Panc1 (cell line): ENCODE data around the gene SLC22A2.

Experiments used
- POLR2AphosphoS5 ChIP-seq: IDR thresholded peaks from 2 replicates; pipeline ENCODE4 v1.6.1; 2012; ENCODE audit warnings: mild to moderate bottlenecking, low read depth, low read length, moderate library complexity
- SIN3A ChIP-seq: IDR thresholded peaks from 2 replicates; pipeline ENCODE4 v1.6.1; 2012; ENCODE audit warnings: low read depth, mild to moderate bottlenecking, low read length, moderate library complexity, borderline replicate concordance; ENCODE audit not compliant: insufficient read depth
- TCF7L2 ChIP-seq: IDR thresholded peaks from 2 replicates; pipeline ENCODE4 v1.6.1; 2011; ENCODE audit warnings: mild to moderate bottlenecking, low read depth, low read length, inconsistent platforms
- TF ChIP-seq, protein P1 (sequence below): fragments of 450-650 bp; IDR thresholded peaks from 2 replicates; pipeline ENCODE4 v1.5.1; 2017; ENCODE audit warnings: mild to moderate bottlenecking

DNA sequence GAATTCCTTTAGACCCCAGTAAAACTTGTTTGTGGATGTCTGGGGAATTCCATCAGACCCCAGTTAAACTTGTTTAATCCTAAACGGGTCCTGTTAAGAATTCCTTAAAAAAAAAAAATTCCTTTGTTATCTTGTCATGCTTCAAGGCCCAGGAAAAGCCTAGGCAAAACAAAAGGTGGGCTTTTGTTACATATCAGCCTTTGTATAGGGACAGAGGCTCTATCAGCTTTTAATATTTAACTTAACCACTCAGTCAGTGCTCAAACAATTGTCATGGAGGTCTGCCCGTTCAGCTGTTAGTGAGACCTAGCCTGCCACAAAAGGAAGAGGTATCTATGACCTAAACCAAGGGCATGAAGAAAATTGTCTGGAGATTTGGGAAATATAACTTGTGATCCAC, 83.9 kb downstream of the SLC22A2 start:
- TF ChIP-seq, protein P1, sequence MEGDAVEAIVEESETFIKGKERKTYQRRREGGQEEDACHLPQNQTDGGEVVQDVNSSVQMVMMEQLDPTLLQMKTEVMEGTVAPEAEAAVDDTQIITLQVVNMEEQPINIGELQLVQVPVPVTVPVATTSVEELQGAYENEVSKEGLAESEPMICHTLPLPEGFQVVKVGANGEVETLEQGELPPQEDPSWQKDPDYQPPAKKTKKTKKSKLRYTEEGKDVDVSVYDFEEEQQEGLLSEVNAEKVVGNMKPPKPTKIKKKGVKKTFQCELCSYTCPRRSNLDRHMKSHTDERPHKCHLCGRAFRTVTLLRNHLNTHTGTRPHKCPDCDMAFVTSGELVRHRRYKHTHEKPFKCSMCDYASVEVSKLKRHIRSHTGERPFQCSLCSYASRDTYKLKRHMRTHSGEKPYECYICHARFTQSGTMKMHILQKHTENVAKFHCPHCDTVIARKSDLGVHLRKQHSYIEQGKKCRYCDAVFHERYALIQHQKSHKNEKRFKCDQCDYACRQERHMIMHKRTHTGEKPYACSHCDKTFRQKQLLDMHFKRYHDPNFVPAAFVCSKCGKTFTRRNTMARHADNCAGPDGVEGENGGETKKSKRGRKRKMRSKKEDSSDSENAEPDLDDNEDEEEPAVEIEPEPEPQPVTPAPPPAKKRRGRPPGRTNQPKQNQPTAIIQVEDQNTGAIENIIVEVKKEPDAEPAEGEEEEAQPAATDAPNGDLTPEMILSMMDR, result no peak
- no peak for TF ChIP-seq SIN3A
- no peak for TF ChIP-seq TCF7L2
- no peak for TF ChIP-seq POLR2AphosphoS5
